Suprapubic skin (tissue), 4 donors: ENCODE results near the gene HOXB8. TPM values are rescaled to one million over a fixed set of nuclear protein-coding genes. Genes with fewer than 3 reads are reported as not detected.

Source experiments
- DNase-seq, 2 donors: peaks; one replicate each; pipeline ENCODE4 v3.0.0-alpha.2; 2019; ENCODE audit warnings: low spot score in 2 of 2
- H3K27ac ChIP-seq: fragments of 200-600 bp; sonication (generic); one replicate; pipeline ENCODE4 v1.5.1; 2019
- H3K27me3 ChIP-seq: fragments of 200-600 bp; sonication (generic); one replicate; pipeline ENCODE4 v1.5.1; 2019
- H3K36me3 ChIP-seq: fragments of 200-600 bp; sonication (generic); one replicate; pipeline ENCODE4 v1.5.1; 2019
- H3K4me1 ChIP-seq: fragments of 200-600 bp; sonication (generic); one replicate; pipeline ENCODE4 v1.5.1; 2019
- H3K4me3 ChIP-seq: fragments of 200-600 bp; sonication (generic); one replicate; pipeline ENCODE4 v1.5.1; 2019; ENCODE audit warnings: mild to moderate bottlenecking
- H3K9me3 ChIP-seq: fragments of 200-600 bp; sonication (generic); one replicate; pipeline ENCODE4 v1.5.1; 2019
- EP300 ChIP-seq: sonication (generic); formaldehyde crosslinking; IDR thresholded peaks from one replicate; pipeline ENCODE4 v1.6.1; 2017; ENCODE audit warnings: antibody characterized with exemption
- POLR2A ChIP-seq, 2 donors: fragments of 450-650 bp; IDR thresholded peaks; one replicate each; pipeline ENCODE4 v1.6.1; 2017; ENCODE audit warnings: antibody characterized with exemption in 2 of 2, mild to moderate bottlenecking in 2 of 2, moderate library complexity in 2 of 2
- POLR2AphosphoS5 ChIP-seq, 3 donors: sonication (generic); formaldehyde crosslinking; IDR thresholded peaks; one replicate each; pipeline ENCODE4 v1.6.1; 2017; ENCODE audit warnings: antibody characterized with exemption in 3 of 3
- WGBS: methylation state at CpG from one replicate; pipeline ENCODE4 v1.1.5; 2018; 5-methylcytosine and 5-hydroxymethylcytosine counted together
- total RNA-seq, 4 donors: library from RNA; depleted of rRNA; stranded (reverse); fragments of >200 nt; gene quantifications; one replicate each; pipeline ENCODE4 v1.1.0, GENCODE V29; 2016
- TF ChIP-seq, protein P1 (sequence below), 2 donors: fragments of 200-600 bp in 1 of 2; fragments of 450-650 bp in 1 of 2; sonication (generic) in 1 of 2; IDR thresholded peaks; one replicate each; pipeline ENCODE4 v1.5.1; 2016 to 2019; ENCODE audit warnings: antibody characterized with exemption in 2 of 2, mild to moderate bottlenecking in 1 of 2, moderate library complexity in 1 of 2

Gene HOXB8
- total RNA-seq, 4 donors from 2014 or later: not detected

DNA sequence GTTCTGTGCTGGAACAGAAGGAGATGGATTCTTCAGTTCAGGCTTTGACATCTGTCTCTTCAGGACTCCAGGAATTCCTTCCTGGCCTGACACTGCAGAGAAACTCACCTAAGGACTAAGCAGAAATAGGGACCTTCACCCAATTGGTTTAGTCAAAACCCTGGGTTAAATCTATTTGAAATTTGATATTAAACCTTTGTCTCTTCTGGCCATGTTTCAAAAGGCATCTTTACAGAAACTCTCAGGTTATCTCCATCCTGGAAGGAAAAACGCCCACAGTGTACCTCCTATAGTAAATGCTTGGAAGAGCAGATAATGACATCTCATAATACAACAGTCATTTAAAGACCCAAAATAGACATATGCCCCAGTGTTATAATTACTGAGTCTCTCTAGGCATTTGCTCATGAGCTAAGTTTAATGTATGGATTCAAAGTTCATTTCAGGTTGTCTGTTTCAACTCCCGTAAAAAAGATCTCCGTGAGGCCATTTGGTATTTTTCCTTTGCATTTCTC lies 31.3 kb downstream of the HOXB8 start:
- Histone ChIP-seq H3K9me3 (no peaks in the 10 kb centered on the region), H3K27ac (no peak overlapping the region), H3K27me3 (peaks cover 6% of the 10 kb centered on the region), H3K4me1 (peaks cover 73% of the 10 kb centered on the region), H3K4me3 (no peak overlapping the region), H3K36me3 (no peaks in the 10 kb centered on the region)
- DNase-seq: no peak
- no peak for TF ChIP-seq POLR2A (IDR thresholded peaks at IDR 0.05)
- TF ChIP-seq POLR2AphosphoS5 (IDR thresholded peaks at IDR 0.05): no peak
- WGBS: 70% methylated on average over 3 of the region's 3 CpGs

DNA sequence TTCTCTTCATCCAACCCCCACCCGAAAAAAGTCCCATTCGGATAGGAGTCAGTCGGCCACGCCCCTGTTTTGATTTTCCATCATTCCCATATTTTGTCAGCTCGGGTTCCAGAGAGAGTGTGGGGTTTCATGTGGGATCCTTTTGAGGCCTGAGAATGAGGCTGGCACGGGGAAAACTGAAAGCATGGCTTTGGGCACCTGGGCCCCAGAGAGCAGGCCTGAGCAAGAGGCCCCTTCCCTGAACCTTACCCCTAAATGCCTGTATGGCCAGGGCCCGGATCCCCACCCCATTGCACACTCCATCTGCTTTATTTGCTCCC lies 32.4 kb downstream of the HOXB8 start:
- H3K27ac ChIP-seq: peak overlapping the region; percentile 25
- DNase-seq: no peak
- no peaks in the 10 kb centered on the region for H3K36me3 ChIP-seq
- H3K9me3 ChIP-seq: no peaks in the 10 kb centered on the region
- TF ChIP-seq, protein P1, sequence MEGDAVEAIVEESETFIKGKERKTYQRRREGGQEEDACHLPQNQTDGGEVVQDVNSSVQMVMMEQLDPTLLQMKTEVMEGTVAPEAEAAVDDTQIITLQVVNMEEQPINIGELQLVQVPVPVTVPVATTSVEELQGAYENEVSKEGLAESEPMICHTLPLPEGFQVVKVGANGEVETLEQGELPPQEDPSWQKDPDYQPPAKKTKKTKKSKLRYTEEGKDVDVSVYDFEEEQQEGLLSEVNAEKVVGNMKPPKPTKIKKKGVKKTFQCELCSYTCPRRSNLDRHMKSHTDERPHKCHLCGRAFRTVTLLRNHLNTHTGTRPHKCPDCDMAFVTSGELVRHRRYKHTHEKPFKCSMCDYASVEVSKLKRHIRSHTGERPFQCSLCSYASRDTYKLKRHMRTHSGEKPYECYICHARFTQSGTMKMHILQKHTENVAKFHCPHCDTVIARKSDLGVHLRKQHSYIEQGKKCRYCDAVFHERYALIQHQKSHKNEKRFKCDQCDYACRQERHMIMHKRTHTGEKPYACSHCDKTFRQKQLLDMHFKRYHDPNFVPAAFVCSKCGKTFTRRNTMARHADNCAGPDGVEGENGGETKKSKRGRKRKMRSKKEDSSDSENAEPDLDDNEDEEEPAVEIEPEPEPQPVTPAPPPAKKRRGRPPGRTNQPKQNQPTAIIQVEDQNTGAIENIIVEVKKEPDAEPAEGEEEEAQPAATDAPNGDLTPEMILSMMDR (IDR thresholded peaks at IDR 0.05): no peak
- TF ChIP-seq EP300 (no peak), POLR2AphosphoS5 (IDR thresholded peaks at IDR 0.05) (no peak), POLR2A (IDR thresholded peaks at IDR 0.05) (no peak)
- peak overlapping the region; percentile 69 for H3K4me3 ChIP-seq
- WGBS: 66% methylated on average over 7 of the region's 7 CpGs
- peaks cover 6% of the 10 kb centered on the region for H3K27me3 ChIP-seq
- H3K4me1 ChIP-seq: peaks cover 74% of the 10 kb centered on the region

DNA sequence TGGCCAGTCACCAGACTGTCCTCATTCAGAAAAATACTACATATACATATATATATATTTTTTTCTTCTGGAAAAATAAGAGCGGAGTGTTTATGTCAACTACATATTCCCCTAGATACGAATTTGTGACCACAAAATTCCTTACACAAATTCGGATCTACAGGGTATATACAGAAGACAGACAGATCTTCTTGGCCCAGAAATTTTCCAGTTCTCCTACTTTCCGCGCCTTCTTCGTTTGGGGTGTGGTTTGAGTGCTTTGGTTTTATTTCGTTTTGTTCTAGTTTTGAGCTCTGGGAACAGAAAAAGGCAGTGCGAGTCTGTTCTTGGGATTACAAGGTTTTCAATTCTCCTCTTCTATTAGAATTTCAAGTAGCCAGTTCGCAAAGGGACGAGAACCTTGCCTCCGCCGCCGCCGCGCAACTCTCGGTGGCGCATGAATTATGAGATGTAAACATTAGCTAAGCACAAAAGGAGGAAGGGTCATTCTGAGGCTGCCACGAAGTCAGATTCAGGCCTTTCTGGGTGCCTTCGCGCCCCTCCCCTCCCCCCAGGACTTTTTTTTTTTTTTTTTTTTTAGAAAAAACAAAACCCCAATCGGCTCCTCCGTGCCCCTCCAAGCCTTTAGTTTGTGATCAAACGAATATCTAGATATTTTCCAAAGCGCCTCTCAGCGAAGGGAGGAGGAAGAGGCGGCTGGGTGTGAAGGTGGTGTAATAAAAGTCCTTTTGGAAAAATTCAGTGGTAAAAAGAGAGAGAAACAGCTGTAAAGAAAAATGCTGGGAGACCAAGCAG lies 35.1 kb downstream of the HOXB8 start:
- H3K9me3 ChIP-seq: no peaks in the 10 kb centered on the region
- peaks cover 75% of the 10 kb centered on the region for H3K4me1 ChIP-seq
- no peaks in the 10 kb centered on the region for H3K36me3 ChIP-seq
- H3K4me3 ChIP-seq: peak overlapping the region; percentile 69
- no peak for TF ChIP-seq EP300
- TF ChIP-seq, protein P1 (IDR thresholded peaks at IDR 0.05): no peak
- no peak for TF ChIP-seq POLR2A (IDR thresholded peaks at IDR 0.05)
- no peak for TF ChIP-seq POLR2AphosphoS5 (IDR thresholded peaks at IDR 0.05)
- no peak for DNase-seq
- H3K27me3 ChIP-seq: peaks cover 6% of the 10 kb centered on the region
- 63% methylated on average over 26 of the region's 26 CpGs for WGBS
- H3K27ac ChIP-seq: peak overlapping the region; percentile 85

DNA sequence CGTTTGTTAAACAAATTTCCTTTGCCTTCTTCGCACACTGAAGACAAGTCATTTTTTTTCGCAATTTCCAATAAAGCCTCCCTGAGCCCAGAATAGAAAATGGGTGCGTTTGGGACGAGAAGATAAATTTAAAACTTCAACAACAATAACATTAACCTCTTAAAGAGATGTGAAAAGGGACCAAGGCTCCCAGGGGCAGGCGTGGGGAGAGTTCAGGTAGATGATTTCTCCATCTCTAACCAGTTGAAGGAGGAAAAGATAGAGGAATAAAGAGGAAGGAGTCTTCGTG lies 35.7 kb downstream of the HOXB8 start:
- H3K27ac ChIP-seq: peak overlapping the region; percentile 85
- H3K4me1 ChIP-seq: peaks cover 75% of the 10 kb centered on the region
- no peak for DNase-seq
- H3K36me3 ChIP-seq: no peaks in the 10 kb centered on the region
- H3K27me3 ChIP-seq: peaks cover 6% of the 10 kb centered on the region
- WGBS: 60% methylated on average over 7 of the region's 7 CpGs
- H3K4me3 ChIP-seq: peak overlapping the region; percentile 69
- H3K9me3 ChIP-seq: no peaks in the 10 kb centered on the region
- TF ChIP-seq EP300: no peak
- TF ChIP-seq POLR2A (IDR thresholded peaks at IDR 0.05): no peak
- TF ChIP-seq, protein P1 (IDR thresholded peaks at IDR 0.05): no peak
- TF ChIP-seq POLR2AphosphoS5 (IDR thresholded peaks at IDR 0.05): no peak

DNA sequence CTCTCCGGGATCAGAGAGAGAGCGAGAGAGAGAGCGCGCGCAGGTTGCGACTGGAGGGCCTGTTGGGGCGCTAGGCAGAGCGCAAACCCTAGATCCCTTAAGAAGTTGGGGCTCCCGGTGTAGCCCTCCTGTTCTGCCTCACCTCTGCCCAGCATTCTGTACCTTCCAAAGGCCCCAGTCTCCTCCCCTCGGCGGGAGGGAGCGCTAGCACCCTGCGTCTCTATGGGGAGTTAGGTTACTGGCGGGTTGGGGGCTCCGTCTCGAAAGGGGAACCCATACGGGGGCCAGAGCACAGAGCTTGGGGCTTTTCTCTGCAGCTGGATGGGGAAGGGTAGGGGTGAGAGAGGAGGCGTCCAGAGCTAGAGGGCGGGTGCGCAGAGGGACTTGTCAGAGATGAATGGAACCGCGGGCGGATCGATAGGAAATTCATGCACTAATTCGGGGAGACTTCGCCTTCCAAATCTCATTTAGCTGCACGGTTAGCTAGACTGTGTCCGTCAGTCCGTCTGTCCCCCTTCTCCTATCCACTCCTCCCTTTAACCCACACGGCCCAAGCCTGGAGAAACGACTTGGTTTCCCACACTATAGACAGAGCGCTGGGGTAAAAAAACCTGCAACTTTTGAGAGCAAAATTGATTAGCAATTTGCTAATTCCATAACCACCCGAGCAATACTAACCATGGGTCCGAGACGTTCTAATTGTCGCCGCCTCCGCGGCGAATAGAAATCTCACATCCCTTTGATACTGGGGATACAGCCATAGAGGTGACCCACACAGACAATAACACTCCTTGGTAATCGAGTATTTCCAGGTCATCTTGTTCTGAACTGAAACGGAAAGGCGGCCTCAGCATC lies 36.2 kb downstream of the HOXB8 start:
- WGBS: 25% methylated on average over 38 of the region's 43 CpGs
- Histone ChIP-seq H3K4me1 (peaks cover 75% of the 10 kb centered on the region), H3K27ac (peak overlapping the region; percentile 85)

More for the DNA sequence above, 36.2 kb downstream of the HOXB8 start:
- TF ChIP-seq POLR2AphosphoS5 (IDR thresholded peaks at IDR 0.05) (no peak), POLR2A (IDR thresholded peaks at IDR 0.05) (no peak), EP300 (no peak)
- TF ChIP-seq, protein P1 (IDR thresholded peaks at IDR 0.05): no peak
- Histone ChIP-seq H3K36me3 (no peaks in the 10 kb centered on the region), H3K9me3 (no peaks in the 10 kb centered on the region), H3K27me3 (peaks cover 6% of the 10 kb centered on the region), H3K4me3 (peak overlapping the region; percentile 69)
- DNase-seq: no peak
